HepG2 (cell line): Measurements from ENCODE around the gene MAPKAPK3. TPM values are rescaled to one million over a fixed set of nuclear protein-coding genes. Genes with fewer than 3 reads are reported as not detected.

Experiments
- CENPX ChIP-seq: sonication (generic); formaldehyde crosslinking; IDR thresholded peaks from 2 replicates; pipeline ENCODE4 v1.9.0; 2021; ENCODE audit warnings: mild to moderate bottlenecking, missing genetic modification reagents, moderate library complexity
- GZF1 ChIP-seq: sonication (generic); formaldehyde crosslinking; IDR thresholded peaks from 2 replicates; pipeline ENCODE4 v1.5.1; 2020; ENCODE audit warnings: mild to moderate bottlenecking, missing genetic modification reagents
- MED1 ChIP-seq: sonication (generic); formaldehyde crosslinking; IDR thresholded peaks from 2 replicates; pipeline ENCODE4 v1.4.0; 2020; ENCODE audit warnings: missing genetic modification reagents
- SRF ChIP-seq: IDR thresholded peaks from 2 replicates; pipeline ENCODE4 v1.6.1; 2011; ENCODE audit warnings: mild to moderate bottlenecking, low read depth, low read length, moderate library complexity
- TCF12 ChIP-seq, 2 experiments: fragments of 450-650 bp in 1 of 2; sonication (generic) in 1 of 2; formaldehyde crosslinking in 1 of 2; IDR thresholded peaks; 2 replicates each; pipeline versions ENCODE4 v1.6.1 to v1.8.0; 2017 to 2022; ENCODE audit warnings: antibody characterized with exemption in 1 of 2, mild to moderate bottlenecking in 1 of 2, missing genetic modification reagents in 1 of 2, moderate library complexity in 1 of 2
- ZBTB33 ChIP-seq: sonication (generic); formaldehyde crosslinking; IDR thresholded peaks from 2 replicates; pipeline ENCODE4 v1.4.0; 2020; ENCODE audit warnings: missing genetic modification reagents
- ZKSCAN8 ChIP-seq: IDR thresholded peaks from 2 replicates; pipeline ENCODE4 v1.6.1; 2016; ENCODE audit warnings: borderline replicate concordance, missing genetic modification reagents, missing compliant biosample characterization
- ZNF18 ChIP-seq: sonication (generic); formaldehyde crosslinking; IDR thresholded peaks from 2 replicates; pipeline ENCODE4 v1.8.0; 2022; ENCODE audit warnings: mild to moderate bottlenecking, missing genetic modification reagents; ENCODE audit not compliant: insufficient replicate concordance
- ZNF780A ChIP-seq: sonication (generic); formaldehyde crosslinking; IDR thresholded peaks from 2 replicates; pipeline ENCODE4 v1.8.0; 2022; ENCODE audit warnings: mild to moderate bottlenecking, missing genetic modification reagents, moderate library complexity
- ZNF883 ChIP-seq: sonication (generic); formaldehyde crosslinking; IDR thresholded peaks from 2 replicates; pipeline ENCODE4 v1.5.1; 2020; ENCODE audit warnings: mild to moderate bottlenecking, missing genetic modification reagents; ENCODE audit errors: not compliant biosample characterization
- polyA plus RNA-seq, 8 experiments: library from polyadenylated mRNA; depleted of rRNA in 3 of 8; stranded (reverse) in 7 of 8; unstranded in 1 of 8; fragments of >200 nt; fragmentation: Illumina TruSeq in 4 of 8; extraction: Trizol in 4 of 8; gene quantifications; 2 replicates each; pipeline versions ENCODE4 v1.2.1 to v1.2.3, GENCODE V29; 2011 to 2016; ENCODE audit warnings: low read depth in 4 of 8, missing spikeins in 1 of 8, mixed read lengths in 1 of 8; ENCODE audit not compliant: insufficient read depth in 1 of 8
- total RNA-seq, 5 experiments: library from RNA; depleted of rRNA; stranded (reverse); fragments of >200 nt; fragmentation: Illumina TruSeq; extraction: Trizol; gene quantifications; 2 replicates each; pipeline ENCODE4 v1.2.3, GENCODE V29; 2016; ENCODE audit warnings: low read depth in 1 of 5
- TF ChIP-seq, protein P1 (sequence below): sonication (generic); formaldehyde crosslinking; IDR thresholded peaks from 2 replicates; pipeline ENCODE4 v1.4.0; 2020; ENCODE audit warnings: missing genetic modification reagents, borderline replicate concordance

The MAPKAPK3 gene
- total and polyA plus RNA-seq, 2 of the 13 experiments (the other 11 are each of a cell fraction or from before 2014, with no cell fraction given), result 39.9 to 41.2 TPM

DNA sequence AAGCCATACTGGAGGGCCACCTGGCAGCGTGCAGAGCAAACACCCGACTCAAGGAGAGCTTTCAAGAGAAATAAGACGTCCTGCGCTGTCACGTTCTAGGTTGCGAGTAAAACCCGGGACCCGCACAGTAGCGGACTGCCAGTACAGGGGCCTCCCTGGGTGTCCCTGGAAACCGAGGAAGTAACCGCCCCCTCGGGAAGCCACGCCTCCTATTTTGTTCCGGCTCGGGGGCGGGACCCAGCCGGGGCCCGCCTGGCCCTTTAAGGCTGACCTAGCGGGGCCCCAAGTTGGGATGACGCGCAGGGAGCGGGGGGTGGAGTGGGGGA lies 218 bp upstream of the MAPKAPK3 start (continued):
- TF ChIP-seq ZBTB33 (CRISPR knock-in tag), result no peak
- no peak for TF ChIP-seq GZF1 (CRISPR knock-in tag)
- TF ChIP-seq ZKSCAN8 (CRISPR knock-in tag), result no peak
- TF ChIP-seq ZNF883 (CRISPR knock-in tag), result no peak
- TF ChIP-seq SRF, result no peak
- TF ChIP-seq ZNF18 (CRISPR knock-in tag), result no peak
- TF ChIP-seq CENPX (CRISPR knock-in tag), result no peak
- TF ChIP-seq TCF12 (IDR thresholded peaks at IDR 0.05), result no peak
- TF ChIP-seq TCF12 (CRISPR knock-in tag; IDR thresholded peaks at IDR 0.05), result no peak
- TF ChIP-seq MED1 (CRISPR knock-in tag), result peak; percentile 2; the same call in 1 of the 2 replicates
- TF ChIP-seq, protein P1, sequence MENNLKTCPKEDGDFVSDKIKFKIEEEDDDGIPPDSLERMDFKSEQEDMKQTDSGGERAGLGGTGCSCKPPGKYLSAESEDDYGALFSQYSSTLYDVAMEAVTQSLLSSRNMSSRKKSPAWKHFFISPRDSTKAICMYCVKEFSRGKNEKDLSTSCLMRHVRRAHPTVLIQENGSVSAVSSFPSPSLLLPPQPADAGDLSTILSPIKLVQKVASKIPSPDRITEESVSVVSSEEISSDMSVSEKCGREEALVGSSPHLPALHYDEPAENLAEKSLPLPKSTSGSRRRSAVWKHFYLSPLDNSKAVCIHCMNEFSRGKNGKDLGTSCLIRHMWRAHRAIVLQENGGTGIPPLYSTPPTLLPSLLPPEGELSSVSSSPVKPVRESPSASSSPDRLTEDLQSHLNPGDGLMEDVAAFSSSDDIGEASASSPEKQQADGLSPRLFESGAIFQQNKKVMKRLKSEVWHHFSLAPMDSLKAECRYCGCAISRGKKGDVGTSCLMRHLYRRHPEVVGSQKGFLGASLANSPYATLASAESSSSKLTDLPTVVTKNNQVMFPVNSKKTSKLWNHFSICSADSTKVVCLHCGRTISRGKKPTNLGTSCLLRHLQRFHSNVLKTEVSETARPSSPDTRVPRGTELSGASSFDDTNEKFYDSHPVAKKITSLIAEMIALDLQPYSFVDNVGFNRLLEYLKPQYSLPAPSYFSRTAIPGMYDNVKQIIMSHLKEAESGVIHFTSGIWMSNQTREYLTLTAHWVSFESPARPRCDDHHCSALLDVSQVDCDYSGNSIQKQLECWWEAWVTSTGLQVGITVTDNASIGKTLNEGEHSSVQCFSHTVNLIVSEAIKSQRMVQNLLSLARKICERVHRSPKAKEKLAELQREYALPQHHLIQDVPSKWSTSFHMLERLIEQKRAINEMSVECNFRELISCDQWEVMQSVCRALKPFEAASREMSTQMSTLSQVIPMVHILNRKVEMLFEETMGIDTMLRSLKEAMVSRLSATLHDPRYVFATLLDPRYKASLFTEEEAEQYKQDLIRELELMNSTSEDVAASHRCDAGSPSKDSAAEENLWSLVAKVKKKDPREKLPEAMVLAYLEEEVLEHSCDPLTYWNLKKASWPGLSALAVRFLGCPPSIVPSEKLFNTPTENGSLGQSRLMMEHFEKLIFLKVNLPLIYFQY (CRISPR knock-in tag), result no peak
- no peak for TF ChIP-seq ZNF780A (CRISPR knock-in tag)
